Measurements from ENCODE around the gene DENND2D. TPM values are rescaled to one million over a fixed set of nuclear protein-coding genes. Genes with fewer than 3 reads are reported as not detected.

Gene DENND2D
- total RNA-seq, 1 donor from 2014 or later = 4.4 TPM

GRCh38 chr1:111203681-111204200 is 3.3 kb upstream of the DENND2D start:
- Histone ChIP-seq H3K4me1 (peaks cover 3% of the 10 kb centered on the region in 2 donors), H3K4me3 (peak overlapping the region; percentile 71 to 87), H3K27me3 (peaks cover 6% of the 10 kb centered on the region), H3K9me3 (no peaks in the 10 kb centered on the region), H3K27ac (peak overlapping the region; percentile 1 to 38), H3K36me3 (no peaks in the 10 kb centered on the region)
- intact Hi-C loops (cut with DNase I) = no loop called here
- no peak for TF ChIP-seq CTCF (IDR thresholded peaks at IDR 0.05)
- peak; percentile 53 to 84 for DNase-seq (ENCODE audit: low spot score in 2 of 2)

GRCh38 chr1:111202707-111203623 is 2.5 kb upstream of the DENND2D start:
- no peaks in the 10 kb centered on the region for H3K9me3 ChIP-seq
- intact Hi-C loops (cut with DNase I) = no loop called here
- TF ChIP-seq CTCF (IDR thresholded peaks at IDR 0.05) = no peak
- peak overlapping the region; percentile 71 to 87 for H3K4me3 ChIP-seq
- DNase-seq (ENCODE audit: low spot score in 2 of 2) = no peak
- peaks cover 3% of the 10 kb centered on the region in 2 donors for H3K4me1 ChIP-seq
- H3K27ac ChIP-seq = peak overlapping the region; percentile 1 to 38
- peaks cover 6% of the 10 kb centered on the region for H3K27me3 ChIP-seq
- no peaks in the 10 kb centered on the region for H3K36me3 ChIP-seq

- TF ChIP-seq CTCF (IDR thresholded peaks at IDR 0.05) = no peak
- Histone ChIP-seq H3K27ac (no peak overlapping the region), H3K36me3 (no peaks in the 10 kb centered on the region), H3K4me3 (no peak overlapping the region), H3K4me1 (peaks cover 3% of the 10 kb centered on the region in 2 donors), H3K27me3 (peaks cover 6% of the 10 kb centered on the region), H3K9me3 (no peaks in the 10 kb centered on the region)
- intact Hi-C loops (cut with DNase I) = no loop called here
- DNase-seq (ENCODE audit: low spot score in 2 of 2) = no peak
Observed at GRCh38 chr1:111202366-111202706, 1.9 kb upstream of the DENND2D start.

GRCh38 chr1:111201275-111202090 is 1.0 kb upstream of the DENND2D start:
- peaks cover 6% of the 10 kb centered on the region for H3K27me3 ChIP-seq
- no peak for DNase-seq (ENCODE audit: low spot score in 2 of 2)
- intact Hi-C loops (cut with DNase I) = no loop called here

More at GRCh38 chr1:111201275-111202090, 1.0 kb upstream of the DENND2D start:
- no peak overlapping the region for H3K4me3 ChIP-seq
- no peaks in the 10 kb centered on the region for H3K36me3 ChIP-seq
- no peak overlapping the region for H3K27ac ChIP-seq
- TF ChIP-seq CTCF (IDR thresholded peaks at IDR 0.05) = no peak
- no peaks in the 10 kb centered on the region for H3K9me3 ChIP-seq
- peaks cover 3% of the 10 kb centered on the region in 2 donors for H3K4me1 ChIP-seq
